ENCODE measurements around the gene SLC38A10. TPM values are rescaled to one million over a fixed set of nuclear protein-coding genes. Genes with fewer than 3 reads are reported as not detected.

Gene SLC38A10
- total and polyA plus RNA-seq, 10 of the 15 experiments (the other 5 are each of a cell fraction or from before 2014, with no cell fraction given) = 0.52 to 67.9 (median 22.1) TPM

DNA sequence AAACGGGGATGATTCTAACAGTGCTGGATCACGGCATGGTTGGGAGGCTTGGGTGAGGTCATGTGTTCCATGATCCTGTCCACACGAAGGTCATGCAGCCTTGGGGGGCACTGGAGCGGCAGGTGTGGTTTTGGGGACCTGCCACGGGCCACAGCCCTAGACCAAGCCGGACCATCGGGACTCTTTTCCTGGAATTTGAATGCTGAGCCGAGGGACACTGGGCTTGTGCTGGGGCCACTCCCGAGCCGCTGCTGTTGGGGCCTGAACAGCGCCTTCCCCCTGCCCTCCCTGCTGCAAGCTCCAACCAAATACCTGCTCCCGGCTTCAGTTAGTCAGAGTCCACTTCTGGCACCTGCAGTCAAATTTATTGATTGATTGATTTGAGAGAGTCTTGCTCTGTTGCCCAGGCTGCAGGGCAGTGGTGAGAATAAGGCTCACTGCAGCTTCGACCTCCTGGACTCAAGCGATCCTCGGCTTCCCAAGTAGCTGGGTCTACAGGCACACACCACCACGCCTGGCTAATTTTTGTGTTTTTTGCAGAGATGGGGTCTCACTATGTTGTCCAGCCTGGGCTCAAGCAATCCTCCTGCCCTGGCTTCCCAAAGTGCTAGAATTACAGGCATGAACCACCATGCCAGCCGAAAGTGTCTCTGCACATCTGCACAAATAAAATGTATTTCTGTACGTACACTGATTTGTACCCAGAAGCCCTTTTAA lies 37.2 kb upstream of the SLC38A10 start (continued):
- TF ChIP-seq, protein P1, sequence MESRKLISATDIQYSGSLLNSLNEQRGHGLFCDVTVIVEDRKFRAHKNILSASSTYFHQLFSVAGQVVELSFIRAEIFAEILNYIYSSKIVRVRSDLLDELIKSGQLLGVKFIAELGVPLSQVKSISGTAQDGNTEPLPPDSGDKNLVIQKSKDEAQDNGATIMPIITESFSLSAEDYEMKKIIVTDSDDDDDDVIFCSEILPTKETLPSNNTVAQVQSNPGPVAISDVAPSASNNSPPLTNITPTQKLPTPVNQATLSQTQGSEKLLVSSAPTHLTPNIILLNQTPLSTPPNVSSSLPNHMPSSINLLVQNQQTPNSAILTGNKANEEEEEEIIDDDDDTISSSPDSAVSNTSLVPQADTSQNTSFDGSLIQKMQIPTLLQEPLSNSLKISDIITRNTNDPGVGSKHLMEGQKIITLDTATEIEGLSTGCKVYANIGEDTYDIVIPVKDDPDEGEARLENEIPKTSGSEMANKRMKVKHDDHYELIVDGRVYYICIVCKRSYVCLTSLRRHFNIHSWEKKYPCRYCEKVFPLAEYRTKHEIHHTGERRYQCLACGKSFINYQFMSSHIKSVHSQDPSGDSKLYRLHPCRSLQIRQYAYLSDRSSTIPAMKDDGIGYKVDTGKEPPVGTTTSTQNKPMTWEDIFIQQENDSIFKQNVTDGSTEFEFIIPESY (IDR thresholded peaks at IDR 0.05) = no peak
- TF ChIP-seq EGR1 (IDR thresholded peaks at IDR 0.05; ENCODE audit: borderline replicate concordance in 1 of 2, low read depth in 2 of 2, low read length in 2 of 2) = no peak

DNA sequence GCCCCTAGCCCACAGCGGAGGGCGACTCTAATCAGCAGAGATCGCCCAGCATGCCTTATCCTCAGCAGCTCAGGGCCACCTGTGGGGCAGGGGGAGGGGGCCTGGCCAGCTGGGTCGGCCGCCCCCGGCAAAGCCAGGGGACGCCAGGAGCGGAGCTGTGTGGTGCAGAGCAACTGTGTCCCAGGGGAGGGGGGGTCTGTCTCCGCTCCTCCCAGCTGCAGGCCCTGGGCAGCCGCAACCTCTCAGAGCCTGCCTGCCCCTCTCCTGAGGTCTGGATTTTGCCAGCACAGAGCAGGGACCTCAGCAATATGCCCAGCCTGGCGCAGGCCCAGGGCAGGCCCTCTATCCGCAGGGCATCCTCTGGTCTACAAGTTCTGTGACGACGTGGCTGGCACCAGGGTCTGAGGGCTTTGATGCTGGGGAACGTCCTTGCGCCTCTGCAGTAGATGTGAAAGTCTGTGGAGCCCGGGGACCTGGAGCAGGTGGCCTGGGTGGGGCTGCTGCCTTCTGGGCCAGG lies 36.5 kb upstream of the SLC38A10 start:
- Histone ChIP-seq H3K79me2 (ENCODE audit: control insufficient read depth, insufficient read depth, low read length) (no peaks in the 10 kb centered on the region), H3K27ac (ENCODE audit: control insufficient read depth, insufficient read depth) (no peak overlapping the region), H3K9me3 (replicated peaks; ENCODE audit: control insufficient read depth, insufficient read depth, low read length) (no peaks in the 10 kb centered on the region), H3K4me3 (no peak overlapping the region), H3K9ac (ENCODE audit: control insufficient read depth, insufficient read depth, low read length) (no peak overlapping the region), H3K4me1 (ENCODE audit: control insufficient read depth, insufficient read depth, low read length) (peaks cover 6% of the 10 kb centered on the region; the same call in 1 of the 2 replicates), H3K27me3 (replicated peaks in 1 of 2; ENCODE audit: control insufficient read depth in 2 of 2, insufficient read depth in 2 of 2, low read length in 1 of 2) (peaks cover 1 to 2% of the 10 kb centered on the region in 2 experiments; a peak in 2 of 4 replicates), H4K20me1 (ENCODE audit: control insufficient read depth, insufficient read depth) (no peaks in the 10 kb centered on the region), H2AFZ (ENCODE audit: control insufficient read depth, low read depth, low read length) (no peak overlapping the region), H3K4me2 (ENCODE audit: control insufficient read depth, insufficient read depth) (no peak overlapping the region), H3K36me3 (ENCODE audit: control insufficient read depth in 2 of 2, insufficient read depth in 2 of 2, low read length in 1 of 2) (no peaks in the 10 kb centered on the region)
- ChIA-PET RAD21 (ENCODE audit: unreplicated experiment) (no interaction called here), CTCF (no interaction called here), POLR2A (no interaction called here), SMC1A (ENCODE audit: uncharacterized antibody, unreplicated experiment) (no interaction called here)
- in situ Hi-C loops (cut with MboI) (no loop called here), intact Hi-C loops (cut with micrococcal nuclease; ENCODE audit: unreplicated experiment) (no loop called here)
- FAIRE-seq = no peak
- TF ChIP-seq, protein P2, sequence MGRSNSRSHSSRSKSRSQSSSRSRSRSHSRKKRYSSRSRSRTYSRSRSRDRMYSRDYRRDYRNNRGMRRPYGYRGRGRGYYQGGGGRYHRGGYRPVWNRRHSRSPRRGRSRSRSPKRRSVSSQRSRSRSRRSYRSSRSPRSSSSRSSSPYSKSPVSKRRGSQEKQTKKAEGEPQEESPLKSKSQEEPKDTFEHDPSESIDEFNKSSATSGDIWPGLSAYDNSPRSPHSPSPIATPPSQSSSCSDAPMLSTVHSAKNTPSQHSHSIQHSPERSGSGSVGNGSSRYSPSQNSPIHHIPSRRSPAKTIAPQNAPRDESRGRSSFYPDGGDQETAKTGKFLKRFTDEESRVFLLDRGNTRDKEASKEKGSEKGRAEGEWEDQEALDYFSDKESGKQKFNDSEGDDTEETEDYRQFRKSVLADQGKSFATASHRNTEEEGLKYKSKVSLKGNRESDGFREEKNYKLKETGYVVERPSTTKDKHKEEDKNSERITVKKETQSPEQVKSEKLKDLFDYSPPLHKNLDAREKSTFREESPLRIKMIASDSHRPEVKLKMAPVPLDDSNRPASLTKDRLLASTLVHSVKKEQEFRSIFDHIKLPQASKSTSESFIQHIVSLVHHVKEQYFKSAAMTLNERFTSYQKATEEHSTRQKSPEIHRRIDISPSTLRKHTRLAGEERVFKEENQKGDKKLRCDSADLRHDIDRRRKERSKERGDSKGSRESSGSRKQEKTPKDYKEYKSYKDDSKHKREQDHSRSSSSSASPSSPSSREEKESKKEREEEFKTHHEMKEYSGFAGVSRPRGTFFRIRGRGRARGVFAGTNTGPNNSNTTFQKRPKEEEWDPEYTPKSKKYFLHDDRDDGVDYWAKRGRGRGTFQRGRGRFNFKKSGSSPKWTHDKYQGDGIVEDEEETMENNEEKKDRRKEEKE (IDR thresholded peaks at IDR 0.05) = no peak
- TF ChIP-seq CHD1 (IDR thresholded peaks at IDR 0.05; ENCODE audit: low read depth, low read length) (no peak), NR2C1 (IDR thresholded peaks at IDR 0.05) (no peak), ZNF24 (IDR thresholded peaks at IDR 0.05) (no peak), POU2F2 (IDR thresholded peaks at IDR 0.05; ENCODE audit: borderline replicate concordance, low read depth, low read length) (no peak), HDGF (IDR thresholded peaks at IDR 0.05) (no peak), CEBPB (IDR thresholded peaks at IDR 0.05; ENCODE audit: borderline replicate concordance in 1 of 2, low read depth in 2 of 2, low read length in 2 of 2) (no peak), CBX5 (IDR thresholded peaks at IDR 0.05; ENCODE audit: low read depth) (no peak), ZNF384 (IDR thresholded peaks at IDR 0.05; ENCODE audit: borderline replicate concordance, low read depth, low read length) (no peak)
- TF ChIP-seq, protein P3, sequence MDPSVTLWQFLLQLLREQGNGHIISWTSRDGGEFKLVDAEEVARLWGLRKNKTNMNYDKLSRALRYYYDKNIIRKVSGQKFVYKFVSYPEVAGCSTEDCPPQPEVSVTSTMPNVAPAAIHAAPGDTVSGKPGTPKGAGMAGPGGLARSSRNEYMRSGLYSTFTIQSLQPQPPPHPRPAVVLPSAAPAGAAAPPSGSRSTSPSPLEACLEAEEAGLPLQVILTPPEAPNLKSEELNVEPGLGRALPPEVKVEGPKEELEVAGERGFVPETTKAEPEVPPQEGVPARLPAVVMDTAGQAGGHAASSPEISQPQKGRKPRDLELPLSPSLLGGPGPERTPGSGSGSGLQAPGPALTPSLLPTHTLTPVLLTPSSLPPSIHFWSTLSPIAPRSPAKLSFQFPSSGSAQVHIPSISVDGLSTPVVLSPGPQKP (IDR thresholded peaks at IDR 0.05; ENCODE audit: low read depth, low read length) = no peak
- no peak for ATAC-seq
- BruUV-seq (replicated peaks) = no TSS peak
- 27% methylated on average over 17 of the region's 17 CpGs for WGBS (ENCODE audit: insufficient coverage, insufficient replicate concordance, low lambda C conversion rate, missing lambda C conversion rate)
- no peak for DNase-seq (ENCODE audit: low read depth, low spot score)
